Measurements from ENCODE around the gene PTH.
A peak's percentile ranks its signal among the peaks of the same experiment; 100 is the strongest.

Gene PTH

DNA sequence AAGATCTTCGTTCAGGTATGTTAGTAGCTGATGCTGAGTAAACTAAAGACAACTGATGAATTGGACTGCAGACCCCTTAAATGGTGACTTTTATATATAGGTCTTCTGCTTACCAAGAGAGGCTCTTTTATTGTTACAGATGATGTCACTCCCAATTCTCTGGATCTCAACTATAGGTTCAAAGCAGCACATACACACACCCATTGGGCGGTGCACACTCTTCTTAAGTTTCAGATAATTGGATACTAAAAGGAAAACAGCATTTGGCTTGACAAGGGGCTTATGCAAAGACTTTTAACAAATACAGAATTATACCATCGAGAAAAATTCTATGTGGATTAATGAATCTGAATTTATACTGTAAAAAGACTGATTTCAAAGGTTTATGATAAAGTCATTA, at the start of gene PTH:
Gene PTH (minus strand): TSS at position 69 of the 400 bp plus-strand sequence. CDS start 3,142 bp downstream, outside the sequence.
- DNase-seq = no peak

DNA sequence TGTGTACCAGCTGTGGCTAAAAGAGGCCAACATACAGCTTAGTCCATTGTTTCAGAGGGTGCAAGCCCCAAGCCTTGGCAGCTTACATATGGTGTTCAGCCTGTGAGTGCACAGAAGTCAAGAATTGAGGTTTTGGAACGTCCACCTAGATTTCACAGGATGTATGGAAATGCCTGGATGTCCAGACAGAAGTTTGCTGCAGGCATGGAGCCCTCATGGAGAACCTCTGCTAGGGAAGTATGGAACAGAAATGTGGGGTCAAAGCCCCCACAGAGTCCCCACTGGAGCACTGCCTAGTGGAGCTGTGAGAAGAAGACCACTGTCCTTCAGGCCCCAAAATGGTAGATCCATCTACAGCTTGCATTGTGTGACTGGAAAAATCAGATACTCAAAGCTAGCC, 42.2 kb upstream of the PTH start:
- DNase-seq = no peak

GRCh38 chr11:13535819-13536218, 40.0 kb upstream of the PTH start:
- no peak for DNase-seq

- no peak for DNase-seq
Observed at GRCh38 chr11:13534358-13534757, 38.6 kb upstream of the PTH start.

- DNase-seq = no peak
Observed at GRCh38 chr11:13525257-13525656, 29.5 kb upstream of the PTH start.

GRCh38 chr11:13503393-13503792, 7.6 kb upstream of the PTH start:
- DNase-seq = no peak

GRCh38 chr11:13502492-13502891, 6.7 kb upstream of the PTH start:
- no peak for DNase-seq

DNA sequence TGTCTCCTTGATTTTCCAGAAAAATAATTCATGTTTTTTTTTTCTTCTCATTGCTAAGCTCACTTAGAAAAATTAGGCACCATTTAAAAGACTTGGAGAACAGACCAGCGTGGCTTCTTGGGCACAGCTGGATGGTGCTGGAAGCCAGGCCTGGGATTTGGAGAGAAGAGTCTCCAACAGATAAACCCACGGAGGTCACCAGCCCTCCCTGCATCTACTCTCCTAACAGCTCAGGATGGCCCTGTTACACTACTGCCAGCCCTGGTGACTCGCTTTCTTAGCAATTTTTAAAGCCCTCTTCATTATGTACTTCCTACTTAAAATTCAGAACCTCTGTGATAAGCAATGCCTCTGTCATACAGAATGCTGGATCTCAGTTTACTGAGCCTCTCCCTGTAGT, 1.7 kb downstream of the PTH start:
- DNase-seq = no peak

- DNase-seq = no peak
Observed at GRCh38 chr11:13487661-13488030, 8.2 kb downstream of the PTH start.

DNA sequence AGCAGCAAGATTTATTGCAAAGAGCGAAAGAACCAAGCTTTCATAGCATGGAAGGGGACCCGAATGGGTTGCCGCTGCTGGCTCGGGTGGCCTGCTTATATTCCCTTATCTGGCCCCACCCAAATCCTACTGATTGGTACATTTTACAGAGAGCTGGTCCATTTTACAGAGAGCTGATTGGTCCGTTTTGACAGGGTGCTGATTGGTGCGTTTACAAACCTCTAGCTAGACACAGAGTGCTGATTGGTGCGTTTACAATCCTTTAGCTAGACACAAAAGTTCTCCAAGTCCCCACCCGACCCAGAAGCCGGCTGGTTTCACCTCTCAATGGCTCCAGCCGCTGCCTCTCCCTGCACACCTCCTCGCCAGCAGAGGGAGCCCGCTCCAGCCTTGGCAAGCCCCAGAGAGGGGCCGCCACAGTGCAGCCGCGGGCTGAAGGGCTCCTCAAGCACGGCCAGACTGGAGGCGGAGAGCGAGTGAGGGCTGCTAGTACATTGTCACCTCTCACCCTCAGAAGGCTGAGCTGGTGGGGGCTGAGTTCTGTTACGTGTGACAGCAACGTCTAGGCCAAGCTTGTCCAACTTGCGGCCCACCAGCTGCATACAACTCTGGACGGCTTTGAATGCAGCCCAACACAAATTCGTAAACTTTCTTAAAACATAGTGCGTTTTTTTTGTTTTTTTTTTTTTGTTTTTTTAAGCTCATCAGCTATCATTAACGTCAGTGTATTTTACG, 8.7 kb downstream of the PTH start:
- no peak for DNase-seq

GRCh38 chr11:13480198-13480597, 15.6 kb downstream of the PTH start:
- no peak for DNase-seq

DNA sequence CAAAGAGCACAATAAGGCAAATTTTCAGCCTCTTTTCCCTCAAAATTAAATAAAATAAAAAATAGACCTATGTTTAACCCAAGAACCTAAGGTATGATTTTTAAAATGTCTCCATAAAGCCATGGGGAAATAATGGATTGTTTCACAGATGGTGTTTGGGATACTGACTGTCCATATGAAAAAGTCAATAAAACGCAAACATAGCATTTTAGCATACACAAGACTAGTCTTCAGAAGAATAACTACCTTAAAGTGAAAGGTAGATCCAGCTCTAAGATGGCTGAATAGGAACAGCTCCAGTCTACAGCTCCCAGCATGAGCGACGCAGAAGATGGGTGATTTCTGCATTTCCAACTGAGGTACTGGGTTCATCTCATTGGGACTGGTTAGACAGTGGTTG, 16.1 kb downstream of the PTH start:
- no peak for DNase-seq

- DNase-seq = no peak
Observed at GRCh38 chr11:13475091-13475490, 20.7 kb downstream of the PTH start.

DNA sequence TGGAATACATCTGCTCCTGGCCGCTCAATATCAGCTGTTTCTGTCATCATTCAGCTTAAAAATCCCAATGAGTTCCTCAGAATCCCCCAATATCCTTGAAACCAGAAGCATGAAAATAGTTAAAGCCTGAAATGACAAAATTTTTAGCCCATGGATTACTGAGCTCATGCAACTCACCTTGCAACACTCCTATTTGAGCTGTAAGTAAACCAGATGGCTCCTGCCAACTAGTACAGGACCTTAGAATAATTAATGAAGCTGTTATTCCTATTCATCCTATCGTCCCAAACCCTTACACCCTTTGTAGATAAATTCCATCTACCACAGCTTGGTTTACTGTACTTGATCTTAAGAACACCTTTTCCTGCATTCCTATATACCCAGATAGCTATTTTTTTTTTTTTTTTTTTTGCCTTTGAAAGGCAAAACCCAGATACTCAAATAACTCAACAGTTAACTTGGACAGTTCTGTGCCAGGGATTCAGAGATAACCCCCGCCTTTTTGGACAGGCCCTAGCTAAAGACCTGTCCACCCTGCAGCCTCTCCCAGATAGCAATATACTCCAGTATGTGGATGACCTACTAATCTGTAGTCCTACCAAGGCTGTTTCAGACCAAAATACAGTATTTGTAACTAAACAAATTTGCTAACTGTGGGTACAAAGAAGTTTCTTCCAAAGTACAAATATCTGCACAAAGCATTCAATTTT, 22.6 kb downstream of the PTH start:
- no peak for DNase-seq

DNA sequence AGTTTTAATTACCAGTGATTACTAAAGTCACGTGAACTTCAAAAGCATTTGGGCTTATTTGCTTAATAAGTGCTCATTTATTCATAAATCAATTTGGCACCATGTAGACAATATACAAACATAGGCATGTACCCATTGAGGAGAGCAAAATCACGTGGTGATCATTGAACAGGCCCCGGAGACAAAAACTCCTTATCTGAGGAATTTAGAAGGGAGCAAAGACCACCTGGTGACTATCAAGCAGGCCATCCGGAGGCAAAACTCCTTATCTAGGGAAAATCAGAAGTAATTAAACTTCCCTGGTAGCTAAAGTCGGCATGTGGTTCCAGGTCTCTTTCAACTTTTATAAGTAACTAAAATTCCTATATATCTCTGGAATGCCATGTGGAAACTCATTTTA, 27.0 kb downstream of the PTH start:
- DNase-seq = no peak

DNA sequence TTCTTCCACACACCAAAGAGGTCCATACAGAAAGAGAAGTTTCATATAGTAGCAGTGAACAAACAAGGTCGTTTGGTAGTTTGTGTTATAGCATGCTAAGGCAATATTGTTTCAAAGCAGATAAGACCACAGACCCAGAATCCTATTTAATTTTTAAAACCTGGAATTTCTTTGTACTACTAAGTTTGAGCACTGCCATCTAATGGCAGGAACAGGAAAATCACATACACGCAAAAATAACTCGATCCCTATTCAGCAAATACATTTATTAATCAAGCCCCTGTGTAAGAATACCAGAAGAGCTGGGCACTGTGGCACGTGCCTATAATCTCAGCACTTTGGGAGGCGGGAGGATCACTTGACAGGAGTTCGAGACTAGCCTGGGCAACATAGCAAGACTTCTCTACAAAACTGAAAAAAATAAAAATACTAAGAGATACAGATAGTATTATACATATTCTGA, 29.9 kb downstream of the PTH start:
- peak; percentile 9 for DNase-seq

GRCh38 chr11:13463779-13464290, 32.0 kb downstream of the PTH start:
- DNase-seq = no peak

GRCh38 chr11:13462901-13463778, 32.7 kb downstream of the PTH start, which contains the start of gene BTBD10:
Gene BTBD10 (minus strand): TSS chr11:13463222. CDS start chr11:13445124, 18,098 bp downstream.
- DNase-seq = peak; percentile 84

DNA sequence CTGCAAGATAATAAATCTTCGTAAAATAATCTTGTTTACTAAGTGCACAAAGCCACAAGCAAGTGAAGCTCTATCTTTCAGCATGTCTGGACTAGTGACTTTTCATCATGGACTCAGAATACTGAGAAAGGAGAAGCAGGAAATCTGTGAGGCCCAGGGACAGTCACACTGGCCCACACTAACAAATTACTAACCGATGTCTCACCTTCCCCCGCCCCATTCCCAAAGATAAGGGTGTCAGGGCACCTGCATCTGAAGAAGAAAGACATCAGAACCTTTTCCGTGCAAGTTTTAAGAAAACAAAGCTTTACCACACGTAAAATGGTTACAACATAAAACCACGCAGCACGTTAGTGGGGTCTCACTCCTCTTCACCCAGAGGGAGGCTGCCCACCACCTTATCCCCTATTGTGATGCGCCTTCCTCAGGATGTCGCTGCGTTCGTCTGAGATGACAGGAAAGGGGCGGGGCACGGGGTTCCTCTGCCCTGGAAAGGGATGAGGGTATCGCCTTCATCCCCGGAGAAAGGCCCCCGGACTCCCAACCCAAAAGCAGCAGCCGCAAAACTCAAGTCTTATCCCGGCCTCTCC, 33.4 kb downstream of the PTH start:
- DNase-seq = peak; percentile 36

DNA sequence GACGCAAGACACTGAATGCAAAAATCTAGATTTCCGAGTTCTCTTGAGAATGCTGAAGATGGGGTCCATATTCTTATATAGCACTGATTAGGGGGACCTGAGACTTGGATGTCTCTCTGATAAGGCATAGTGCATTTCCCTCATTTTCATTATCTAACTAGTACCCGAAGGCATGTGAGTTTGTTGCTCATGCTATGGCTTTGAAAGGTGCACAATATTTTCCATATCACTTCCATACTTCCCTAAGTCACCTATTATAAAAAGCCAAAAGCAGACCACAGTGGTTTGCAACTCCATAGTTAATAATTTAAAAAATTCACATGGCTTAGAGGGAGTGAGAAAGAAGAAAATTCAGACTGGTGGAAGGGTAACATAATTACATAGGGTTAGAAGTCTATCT, 34.5 kb downstream of the PTH start:
- DNase-seq = no peak

DNA sequence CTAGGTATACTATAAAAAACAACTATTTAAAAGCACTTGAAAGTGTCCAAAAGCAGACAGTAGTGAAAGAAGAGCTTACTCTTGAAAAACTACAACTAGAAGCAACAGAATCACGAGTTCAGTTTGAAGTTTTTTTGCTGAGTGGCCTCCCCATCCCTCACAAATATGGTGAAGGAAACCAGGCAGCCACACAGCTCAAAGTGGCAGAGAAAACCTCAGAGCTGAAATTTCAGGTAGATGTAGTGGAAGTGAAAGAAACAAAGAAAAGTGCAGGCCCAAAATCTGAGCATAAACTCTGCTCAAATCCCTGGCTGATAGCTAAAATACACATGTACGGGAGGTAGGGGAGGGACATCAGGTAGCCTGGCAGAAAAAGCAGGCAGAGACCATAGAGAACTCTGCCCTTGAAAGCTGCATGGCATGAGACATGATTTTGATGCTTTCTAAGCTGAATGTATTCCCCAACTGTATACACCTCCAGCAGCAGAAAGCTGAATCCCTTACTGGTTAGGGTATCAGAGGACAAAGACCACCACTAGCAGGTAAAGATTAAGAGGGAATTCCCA, 44.9 kb downstream of the PTH start:
- no peak for DNase-seq

GRCh38 chr11:13449522-13449921, 46.3 kb downstream of the PTH start:
- DNase-seq = no peak
